Vagina (tissue), 2 donors: ENCODE data around the gene C1orf105. TPM values are rescaled to one million over a fixed set of nuclear protein-coding genes. Genes with fewer than 3 reads are reported as not detected.

Experiments used
- DNase-seq, 2 donors: peaks; one replicate each; pipeline ENCODE4 v3.0.0-alpha.2; 2017; ENCODE audit errors: extremely low spot score in 2 of 2
- H3K27ac ChIP-seq: fragments of 200-600 bp; sonication (generic); one replicate; pipeline ENCODE4 v1.5.1; 2019
- H3K27me3 ChIP-seq: fragments of 200-600 bp; sonication (generic); one replicate; pipeline ENCODE4 v1.5.1; 2019
- H3K36me3 ChIP-seq, 2 donors: fragments of 200-600 bp; sonication (generic); one replicate each; pipeline ENCODE4 v1.5.1; 2017 to 2019
- H3K4me1 ChIP-seq: fragments of 200-600 bp; sonication (generic); one replicate; pipeline ENCODE4 v1.5.1; 2019
- H3K4me3 ChIP-seq, 2 donors: fragments of 200-600 bp; sonication (generic); 1 replicate in 1 of 2; 2 replicates in 1 of 2; pipeline ENCODE4 v1.5.1; 2016 to 2019
- H3K9me3 ChIP-seq: fragments of 200-600 bp; sonication (generic); one replicate; pipeline ENCODE4 v1.5.1; 2019
- CTCF ChIP-seq, 3 experiments: fragments of 450-650 bp in 2 of 3; fragments of 200-600 bp in 1 of 3; sonication (generic) in 1 of 3; IDR thresholded peaks; one replicate each; pipeline ENCODE4 v1.5.1; 2017 to 2019; ENCODE audit warnings: antibody characterized with exemption in 3 of 3, mild to moderate bottlenecking in 2 of 3, moderate library complexity in 2 of 3
- POLR2A ChIP-seq, 2 donors: fragments of 450-650 bp; IDR thresholded peaks; one replicate each; pipeline ENCODE4 v1.6.1; 2017; ENCODE audit warnings: antibody characterized with exemption in 2 of 2, mild to moderate bottlenecking in 2 of 2, moderate library complexity in 2 of 2
- POLR2AphosphoS5 ChIP-seq, 2 donors: sonication (generic); formaldehyde crosslinking; IDR thresholded peaks; one replicate each; pipeline ENCODE4 v1.9.0; 2017; ENCODE audit warnings: antibody characterized with exemption in 2 of 2, mild to moderate bottlenecking in 2 of 2, low read depth in 1 of 2; ENCODE audit not compliant: insufficient read depth in 1 of 2
- intact Hi-C: fragments of 100-400 bp; cut with DNase I; formaldehyde crosslinking; loops from one replicate; pipeline ENCODE4 v1.15.1; 2023
- total RNA-seq: library from RNA; depleted of rRNA; stranded (reverse); fragments of >200 nt; gene quantifications from one replicate; pipeline ENCODE4 v1.2.3, GENCODE V29; 2016

Gene C1orf105
- total RNA-seq, 1 donor from 2014 or later = not detected

- DNase-seq = no peak
- no peaks in the 10 kb centered on the region for H3K4me1 ChIP-seq
- TF ChIP-seq CTCF (IDR thresholded peaks at IDR 0.05) (no peak), POLR2A (IDR thresholded peaks at IDR 0.05) (no peak), POLR2AphosphoS5 (IDR thresholded peaks at IDR 0.05; ENCODE audit: insufficient read depth in 1 of 2, low read depth in 1 of 2) (no peak)
- peak overlapping the region in 1 of 2 donors; percentile 5 for H3K4me3 ChIP-seq
- intact Hi-C loops = no loop called here
- no peaks in the 10 kb centered on the region for H3K36me3 ChIP-seq
- H3K27ac ChIP-seq = peak overlapping the region; percentile 36
- no peaks in the 10 kb centered on the region for H3K9me3 ChIP-seq
- no peaks in the 10 kb centered on the region for H3K27me3 ChIP-seq
Observed at GRCh38 chr1:172382990-172383389, 37.5 kb upstream of the C1orf105 start.

- TF ChIP-seq POLR2A (IDR thresholded peaks at IDR 0.05) = no peak
- no peak for TF ChIP-seq POLR2AphosphoS5 (IDR thresholded peaks at IDR 0.05; ENCODE audit: insufficient read depth in 1 of 2, low read depth in 1 of 2)
- TF ChIP-seq CTCF (IDR thresholded peaks at IDR 0.05) = no peak
- intact Hi-C loops = no loop called here
- H3K27me3 ChIP-seq = no peaks in the 10 kb centered on the region
- H3K9me3 ChIP-seq = no peaks in the 10 kb centered on the region
- no peaks in the 10 kb centered on the region for H3K4me1 ChIP-seq
- H3K27ac ChIP-seq = peak overlapping the region; percentile 36
- DNase-seq = no peak
- H3K4me3 ChIP-seq = peak overlapping the region in 1 of 2 donors; percentile 5
- no peaks in the 10 kb centered on the region for H3K36me3 ChIP-seq
Observed at GRCh38 chr1:172383536-172383935, 36.9 kb upstream of the C1orf105 start.

- no peak for DNase-seq
- no peaks in the 10 kb centered on the region for H3K4me1 ChIP-seq
- H3K4me3 ChIP-seq = no peak overlapping the region
- intact Hi-C loops = no loop called here
- no peaks in the 10 kb centered on the region for H3K27me3 ChIP-seq
- no peaks in the 10 kb centered on the region for H3K9me3 ChIP-seq
- TF ChIP-seq POLR2A (IDR thresholded peaks at IDR 0.05) (no peak), CTCF (IDR thresholded peaks at IDR 0.05) (no peak), POLR2AphosphoS5 (IDR thresholded peaks at IDR 0.05; ENCODE audit: insufficient read depth in 1 of 2, low read depth in 1 of 2) (no peak)
- H3K36me3 ChIP-seq = no peaks in the 10 kb centered on the region
- no peak overlapping the region for H3K27ac ChIP-seq
Observed at GRCh38 chr1:172384656-172385055, 35.8 kb upstream of the C1orf105 start.

GRCh38 chr1:172386046-172386445 is 34.4 kb upstream of the C1orf105 start:
- Histone ChIP-seq H3K27ac (no peak overlapping the region), H3K4me1 (peaks cover 9% of the 10 kb centered on the region)
- TF ChIP-seq POLR2A (IDR thresholded peaks at IDR 0.05) (no peak), POLR2AphosphoS5 (IDR thresholded peaks at IDR 0.05; ENCODE audit: insufficient read depth in 1 of 2, low read depth in 1 of 2) (no peak), CTCF (IDR thresholded peaks at IDR 0.05) (no peak)

GRCh38 chr1:172388490-172388889 is 32.0 kb upstream of the C1orf105 start:
- Histone ChIP-seq H3K9me3 (no peaks in the 10 kb centered on the region), H3K4me3 (no peak overlapping the region), H3K4me1 (peaks cover 9% of the 10 kb centered on the region), H3K27ac (no peak overlapping the region), H3K36me3 (no peaks in the 10 kb centered on the region), H3K27me3 (no peaks in the 10 kb centered on the region)
- intact Hi-C loops = no loop called here
- no peak for TF ChIP-seq POLR2AphosphoS5 (IDR thresholded peaks at IDR 0.05; ENCODE audit: insufficient read depth in 1 of 2, low read depth in 1 of 2)
- TF ChIP-seq POLR2A (IDR thresholded peaks at IDR 0.05) = no peak
- TF ChIP-seq CTCF (IDR thresholded peaks at IDR 0.05) = no peak
- no peak for DNase-seq

More at GRCh38 chr1:172386046-172386445, 34.4 kb upstream of the C1orf105 start:
- Histone ChIP-seq H3K36me3 (no peaks in the 10 kb centered on the region), H3K4me3 (no peak overlapping the region), H3K27me3 (no peaks in the 10 kb centered on the region), H3K9me3 (no peaks in the 10 kb centered on the region)
- DNase-seq = no peak
- intact Hi-C loops = no loop called here
